Measurements from ENCODE around the gene MLLT10. TPM values are rescaled to one million over a fixed set of nuclear protein-coding genes. Genes with fewer than 3 reads are reported as not detected.
"Not testable (repeated sequence)": the region's sequence is repeated elsewhere in the genome, so short reads cannot be mapped to it uniquely, and the experiment has no call there.

Gene MLLT10
- total RNA-seq, 1 donor from 2014 or later = 35.9 TPM

GRCh38 chr10:21625623-21626229 is 91.7 kb downstream of the MLLT10 start:
- FAIRE-seq (no peak), DNase-seq (ENCODE audit: low spot score in 2 of 2) (no peak)

GRCh38 chr10:21626457-21627161 is 92.6 kb downstream of the MLLT10 start:
- DNase-seq (ENCODE audit: low spot score in 2 of 2) (no peak), FAIRE-seq (no peak)

GRCh38 chr10:21627331-21627730 is 93.3 kb downstream of the MLLT10 start:
- DNase-seq (ENCODE audit: low spot score in 2 of 2) = no peak
- no peak for FAIRE-seq

- FAIRE-seq = no peak
Measured at GRCh38 chr10:21628023-21628422, 94.0 kb downstream of the MLLT10 start.

GRCh38 chr10:21628645-21629044 is 94.6 kb downstream of the MLLT10 start:
- FAIRE-seq; DNase-seq (ENCODE audit: low spot score in 2 of 2): not testable (repeated sequence)

More at GRCh38 chr10:21628023-21628422, 94.0 kb downstream of the MLLT10 start:
- no peak for DNase-seq (ENCODE audit: low spot score in 2 of 2)

- DNase-seq (ENCODE audit: low spot score in 2 of 2) (no peak), FAIRE-seq (no peak)
Measured at GRCh38 chr10:21634599-21635365, 100.8 kb downstream of the MLLT10 start.

GRCh38 chr10:21637795-21638194 is 103.8 kb downstream of the MLLT10 start:
- no peak for DNase-seq (ENCODE audit: low spot score in 2 of 2)
- no peak for FAIRE-seq

- FAIRE-seq = no peak
- no peak for DNase-seq (ENCODE audit: low spot score in 2 of 2)
Measured at GRCh38 chr10:21638681-21639080, 104.6 kb downstream of the MLLT10 start.

GRCh38 chr10:21648040-21648439 is 114.0 kb downstream of the MLLT10 start:
- DNase-seq (ENCODE audit: low spot score in 2 of 2) (no peak), FAIRE-seq (no peak)

- DNase-seq (ENCODE audit: low spot score in 2 of 2) = no peak
- FAIRE-seq = no peak
Measured at GRCh38 chr10:21649454-21649872, 115.4 kb downstream of the MLLT10 start.

GRCh38 chr10:21650353-21650752 is 116.3 kb downstream of the MLLT10 start:
- FAIRE-seq = no peak
- no peak for DNase-seq (ENCODE audit: low spot score in 2 of 2)

- DNase-seq (ENCODE audit: low spot score in 2 of 2) (no peak), FAIRE-seq (no peak)
Measured at GRCh38 chr10:21655236-21655635, 121.2 kb downstream of the MLLT10 start.

- FAIRE-seq (no peak), DNase-seq (ENCODE audit: low spot score in 2 of 2) (no peak)
Measured at GRCh38 chr10:21655687-21656086, 121.7 kb downstream of the MLLT10 start.

- FAIRE-seq (no peak), DNase-seq (ENCODE audit: low spot score in 2 of 2) (no peak)
Measured at GRCh38 chr10:21661087-21661486, 127.1 kb downstream of the MLLT10 start.

- FAIRE-seq (no peak), DNase-seq (ENCODE audit: low spot score in 2 of 2) (no peak)
Measured at GRCh38 chr10:21661935-21662334, 127.9 kb downstream of the MLLT10 start.

GRCh38 chr10:21662635-21663034 is 128.6 kb downstream of the MLLT10 start:
- DNase-seq (ENCODE audit: low spot score in 2 of 2) (no peak), FAIRE-seq (no peak)

GRCh38 chr10:21668831-21669230 is 134.8 kb downstream of the MLLT10 start:
- DNase-seq (ENCODE audit: low spot score in 2 of 2) (no peak), FAIRE-seq (no peak)

- DNase-seq (ENCODE audit: low spot score in 2 of 2) (no peak), FAIRE-seq (no peak)
Measured at GRCh38 chr10:21670391-21670790, 136.4 kb downstream of the MLLT10 start.

GRCh38 chr10:21673668-21674067 is 139.6 kb downstream of the MLLT10 start:
- FAIRE-seq (no peak), DNase-seq (ENCODE audit: low spot score in 2 of 2) (no peak)

- no peak for FAIRE-seq
- no peak for DNase-seq (ENCODE audit: low spot score in 2 of 2)
Measured at GRCh38 chr10:21675157-21675796, 141.2 kb downstream of the MLLT10 start.

GRCh38 chr10:21677551-21677950 is 143.5 kb downstream of the MLLT10 start:
- FAIRE-seq (no peak), DNase-seq (ENCODE audit: low spot score in 2 of 2) (no peak)
